ENCODE measurements around the gene CAMTA1. TPM values are rescaled to one million over a fixed set of nuclear protein-coding genes. Genes with fewer than 3 reads are reported as not detected.

CAMTA1 gene
- total RNA-seq, 1 experiment from 2014 or later: 69.5 TPM

DNA sequence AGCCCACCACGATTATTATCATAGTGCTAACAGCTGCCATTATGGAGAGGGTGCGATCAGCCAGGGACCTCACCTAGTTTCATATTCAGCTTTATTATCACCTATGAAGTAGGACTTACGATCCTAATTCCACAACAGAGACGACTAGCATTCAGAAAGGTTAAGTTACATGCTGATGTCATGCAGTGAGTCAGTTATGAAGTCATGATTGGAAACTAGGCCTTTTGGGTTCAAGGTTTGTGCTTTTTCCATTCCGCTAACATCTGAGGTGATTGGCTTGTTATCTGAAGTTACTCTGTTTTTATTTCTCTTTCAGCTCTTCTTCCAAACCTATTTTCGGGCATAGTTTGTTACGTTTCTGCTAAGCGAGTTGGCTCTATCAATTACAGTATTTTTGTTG is 251.1 kb downstream of the CAMTA1 start:
- BruUV-seq (replicated peaks): no TSS peak
- Histone ChIP-seq H3K9ac (ENCODE audit: low read length) (no peak overlapping the region), H3K4me3 (replicated peaks in 1 of 2; ENCODE audit: low read depth in 1 of 2, low read length in 2 of 2) (no peak overlapping the region), H3K36me3 (ENCODE audit: control insufficient read depth in 1 of 2, insufficient read depth in 2 of 2, low read length in 2 of 2) (no peaks in the 10 kb centered on the region), H3K79me2 (ENCODE audit: insufficient read depth, low read length) (no peaks in the 10 kb centered on the region), H3K9me3 (ENCODE audit: control insufficient read depth in 1 of 2, insufficient read depth in 1 of 2, low read depth in 1 of 2, low read length in 2 of 2) (0 out of 4 replicates have a peak, but pooled peaks cover 0 to 5% of the 10 kb centered on the region in 2 experiments), H2AFZ (ENCODE audit: low read depth, low read length, poor library complexity, severe bottlenecking) (no peak overlapping the region), H3K4me1 (ENCODE audit: control insufficient read depth in 1 of 2, insufficient read depth in 2 of 2, low read length in 2 of 2) (no peaks in the 10 kb centered on the region), H3K9me2 (ENCODE audit: insufficient read depth) (no peaks in the 10 kb centered on the region), H3K27ac (ENCODE audit: low read depth, low read length) (no peak overlapping the region), H3K27me3 (ENCODE audit: insufficient read depth, low read length) (no peaks in the 10 kb centered on the region), H3K4me2 (ENCODE audit: low read length) (no peak overlapping the region), H4K20me1 (ENCODE audit: insufficient read depth) (no peaks in the 10 kb centered on the region)
- ChIA-PET RAD21 (ENCODE audit: low non-redundant PET in 1 of 2, low total read pairs in 2 of 2, uncharacterized antibody in 2 of 2, unreplicated experiment in 2 of 2) (no interaction called here), CTCF (interaction anchor here (0.9 kb wide), 1 partner anchor 9 kb away, joined by 3 read pairs; no protein-coding TSS in a partner anchor), POLR2A (no interaction called here)
- DNase-seq (ENCODE audit: low read depth, low spot score) (no peak), ATAC-seq (no peak)
- no peak for TF ChIP-seq CEBPB (IDR thresholded peaks at IDR 0.05; ENCODE audit: low read depth)
- intact Hi-C loops (cut with micrococcal nuclease): no loop called here

DNA sequence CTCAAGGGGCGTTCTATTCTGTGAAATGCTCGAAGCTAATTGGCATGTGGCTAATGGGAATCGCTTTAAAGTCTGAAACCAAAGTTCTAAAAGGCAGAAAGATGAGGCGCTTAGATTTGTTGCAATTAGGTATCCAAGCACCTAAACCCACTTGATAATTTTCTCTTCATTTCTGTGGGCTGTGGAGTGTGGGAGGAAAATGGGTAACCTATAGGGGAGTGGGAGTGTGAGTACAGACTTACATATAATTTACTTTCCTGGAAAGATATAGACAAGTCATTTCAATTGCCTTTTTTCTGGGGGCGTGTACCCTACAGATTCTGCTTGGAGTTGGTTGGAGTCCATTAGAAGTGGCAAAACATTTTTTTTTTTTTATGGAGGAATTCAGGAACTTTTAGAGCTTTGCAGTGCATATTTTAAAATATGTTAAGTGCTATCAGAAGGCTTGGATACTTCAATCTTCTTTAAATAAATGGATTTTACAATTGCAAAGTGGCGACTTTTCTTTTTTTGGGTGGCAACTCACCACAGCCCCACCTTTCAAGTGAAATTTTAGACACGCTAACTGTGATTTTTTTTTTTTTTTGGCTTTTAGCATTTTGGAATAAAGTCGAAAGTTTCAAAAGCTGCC is 254.5 kb downstream of the CAMTA1 start:
- Histone ChIP-seq H3K79me2 (ENCODE audit: insufficient read depth, low read length) (no peaks in the 10 kb centered on the region), H3K9me3 (ENCODE audit: control insufficient read depth in 1 of 2, insufficient read depth in 1 of 2, low read depth in 1 of 2, low read length in 2 of 2) (no peaks in the 10 kb centered on the region), H3K4me1 (ENCODE audit: control insufficient read depth in 1 of 2, insufficient read depth in 2 of 2, low read length in 2 of 2) (no peaks in the 10 kb centered on the region), H3K27me3 (ENCODE audit: insufficient read depth, low read length) (no peaks in the 10 kb centered on the region), H3K27ac (ENCODE audit: low read depth, low read length) (no peak overlapping the region), H3K4me3 (replicated peaks in 1 of 2; ENCODE audit: low read depth in 1 of 2, low read length in 2 of 2) (no peak overlapping the region), H3K4me2 (ENCODE audit: low read length) (no peak overlapping the region), H3K9me2 (ENCODE audit: insufficient read depth) (no peaks in the 10 kb centered on the region), H2AFZ (ENCODE audit: low read depth, low read length, poor library complexity, severe bottlenecking) (no peak overlapping the region), H3K9ac (ENCODE audit: low read length) (no peak overlapping the region), H3K36me3 (ENCODE audit: control insufficient read depth in 1 of 2, insufficient read depth in 2 of 2, low read length in 2 of 2) (no peaks in the 10 kb centered on the region), H4K20me1 (ENCODE audit: insufficient read depth) (no peaks in the 10 kb centered on the region)
- ChIA-PET RAD21 (ENCODE audit: low non-redundant PET in 1 of 2, low total read pairs in 2 of 2, uncharacterized antibody in 2 of 2, unreplicated experiment in 2 of 2) (no interaction called here), CTCF (no interaction called here), POLR2A (no interaction called here)
- BruUV-seq (replicated peaks): no TSS peak
- ATAC-seq (no peak), DNase-seq (ENCODE audit: low read depth, low spot score) (no peak)
- intact Hi-C loops (cut with micrococcal nuclease): no loop called here
- TF ChIP-seq TCF7L2 (IDR thresholded peaks at IDR 0.05; ENCODE audit: borderline replicate concordance, extremely low read depth, insufficient read depth, insufficient read length): no peak
- no peak for TF ChIP-seq POLR2A (IDR thresholded peaks at IDR 0.05; ENCODE audit: borderline replicate concordance, extremely low read depth, insufficient read depth, insufficient read length)
- no peak for TF ChIP-seq SIN3A (IDR thresholded peaks at IDR 0.05; ENCODE audit: low read depth)
- TF ChIP-seq YY1 (IDR thresholded peaks at IDR 0.05; ENCODE audit: extremely low read depth, insufficient replicate concordance, low read depth, low read length): no peak
- TF ChIP-seq, protein P1, sequence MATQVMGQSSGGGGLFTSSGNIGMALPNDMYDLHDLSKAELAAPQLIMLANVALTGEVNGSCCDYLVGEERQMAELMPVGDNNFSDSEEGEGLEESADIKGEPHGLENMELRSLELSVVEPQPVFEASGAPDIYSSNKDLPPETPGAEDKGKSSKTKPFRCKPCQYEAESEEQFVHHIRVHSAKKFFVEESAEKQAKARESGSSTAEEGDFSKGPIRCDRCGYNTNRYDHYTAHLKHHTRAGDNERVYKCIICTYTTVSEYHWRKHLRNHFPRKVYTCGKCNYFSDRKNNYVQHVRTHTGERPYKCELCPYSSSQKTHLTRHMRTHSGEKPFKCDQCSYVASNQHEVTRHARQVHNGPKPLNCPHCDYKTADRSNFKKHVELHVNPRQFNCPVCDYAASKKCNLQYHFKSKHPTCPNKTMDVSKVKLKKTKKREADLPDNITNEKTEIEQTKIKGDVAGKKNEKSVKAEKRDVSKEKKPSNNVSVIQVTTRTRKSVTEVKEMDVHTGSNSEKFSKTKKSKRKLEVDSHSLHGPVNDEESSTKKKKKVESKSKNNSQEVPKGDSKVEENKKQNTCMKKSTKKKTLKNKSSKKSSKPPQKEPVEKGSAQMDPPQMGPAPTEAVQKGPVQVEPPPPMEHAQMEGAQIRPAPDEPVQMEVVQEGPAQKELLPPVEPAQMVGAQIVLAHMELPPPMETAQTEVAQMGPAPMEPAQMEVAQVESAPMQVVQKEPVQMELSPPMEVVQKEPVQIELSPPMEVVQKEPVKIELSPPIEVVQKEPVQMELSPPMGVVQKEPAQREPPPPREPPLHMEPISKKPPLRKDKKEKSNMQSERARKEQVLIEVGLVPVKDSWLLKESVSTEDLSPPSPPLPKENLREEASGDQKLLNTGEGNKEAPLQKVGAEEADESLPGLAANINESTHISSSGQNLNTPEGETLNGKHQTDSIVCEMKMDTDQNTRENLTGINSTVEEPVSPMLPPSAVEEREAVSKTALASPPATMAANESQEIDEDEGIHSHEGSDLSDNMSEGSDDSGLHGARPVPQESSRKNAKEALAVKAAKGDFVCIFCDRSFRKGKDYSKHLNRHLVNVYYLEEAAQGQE (IDR thresholded peaks at IDR 0.05; ENCODE audit: low read depth): no peak
- TF ChIP-seq CBX3 (IDR thresholded peaks at IDR 0.05; ENCODE audit: low read depth): no peak
- TF ChIP-seq RAD21 (IDR thresholded peaks at IDR 0.05; ENCODE audit: low read depth): no peak
- TF ChIP-seq, protein P2, sequence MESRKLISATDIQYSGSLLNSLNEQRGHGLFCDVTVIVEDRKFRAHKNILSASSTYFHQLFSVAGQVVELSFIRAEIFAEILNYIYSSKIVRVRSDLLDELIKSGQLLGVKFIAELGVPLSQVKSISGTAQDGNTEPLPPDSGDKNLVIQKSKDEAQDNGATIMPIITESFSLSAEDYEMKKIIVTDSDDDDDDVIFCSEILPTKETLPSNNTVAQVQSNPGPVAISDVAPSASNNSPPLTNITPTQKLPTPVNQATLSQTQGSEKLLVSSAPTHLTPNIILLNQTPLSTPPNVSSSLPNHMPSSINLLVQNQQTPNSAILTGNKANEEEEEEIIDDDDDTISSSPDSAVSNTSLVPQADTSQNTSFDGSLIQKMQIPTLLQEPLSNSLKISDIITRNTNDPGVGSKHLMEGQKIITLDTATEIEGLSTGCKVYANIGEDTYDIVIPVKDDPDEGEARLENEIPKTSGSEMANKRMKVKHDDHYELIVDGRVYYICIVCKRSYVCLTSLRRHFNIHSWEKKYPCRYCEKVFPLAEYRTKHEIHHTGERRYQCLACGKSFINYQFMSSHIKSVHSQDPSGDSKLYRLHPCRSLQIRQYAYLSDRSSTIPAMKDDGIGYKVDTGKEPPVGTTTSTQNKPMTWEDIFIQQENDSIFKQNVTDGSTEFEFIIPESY (IDR thresholded peaks at IDR 0.05; ENCODE audit: extremely low read depth, insufficient replicate concordance, low read length): no peak
- no peak for TF ChIP-seq FOSL1 (IDR thresholded peaks at IDR 0.05; ENCODE audit: low read depth)
- no peak for TF ChIP-seq EGR1 (IDR thresholded peaks at IDR 0.05; ENCODE audit: low read depth)
- TF ChIP-seq EZH2phosphoT487 (IDR thresholded peaks at IDR 0.05; ENCODE audit: borderline replicate concordance): no peak
- no peak for TF ChIP-seq ZFX (IDR thresholded peaks at IDR 0.05)

Measured in HCT116 (cell line).